ENCODE results near the gene OR6C76.
A peak's percentile ranks its signal among the peaks of the same experiment; 100 is the strongest.
"Not testable (repeated sequence)": the region's sequence is repeated elsewhere in the genome, so short reads cannot be mapped to it uniquely, and the experiment has no call there.

The OR6C76 gene

DNA sequence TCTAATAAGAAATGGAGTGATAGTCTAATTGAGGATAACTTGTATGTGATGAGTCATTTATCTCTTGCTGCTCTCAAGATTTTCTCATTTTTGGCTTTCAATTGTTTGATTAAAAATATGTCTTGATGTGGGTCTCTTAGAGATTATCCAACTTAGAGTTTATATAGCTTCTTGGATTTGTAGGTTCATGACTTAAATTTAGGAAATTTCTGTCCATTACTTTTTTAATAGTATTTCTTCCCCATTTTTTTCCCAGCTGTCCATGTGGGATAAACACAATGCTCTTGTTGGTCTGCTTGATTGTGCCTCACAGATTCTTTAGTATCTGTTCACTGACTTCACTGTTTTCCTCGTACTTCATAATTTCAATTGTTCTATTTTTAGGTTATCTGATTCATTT, 18.2 kb upstream of the OR6C76 start (continued):
- TF ChIP-seq ZNF23 (tag by site-specific recombination; IDR thresholded peaks at IDR 0.05; ENCODE audit: borderline replicate concordance), result no peak

DNA sequence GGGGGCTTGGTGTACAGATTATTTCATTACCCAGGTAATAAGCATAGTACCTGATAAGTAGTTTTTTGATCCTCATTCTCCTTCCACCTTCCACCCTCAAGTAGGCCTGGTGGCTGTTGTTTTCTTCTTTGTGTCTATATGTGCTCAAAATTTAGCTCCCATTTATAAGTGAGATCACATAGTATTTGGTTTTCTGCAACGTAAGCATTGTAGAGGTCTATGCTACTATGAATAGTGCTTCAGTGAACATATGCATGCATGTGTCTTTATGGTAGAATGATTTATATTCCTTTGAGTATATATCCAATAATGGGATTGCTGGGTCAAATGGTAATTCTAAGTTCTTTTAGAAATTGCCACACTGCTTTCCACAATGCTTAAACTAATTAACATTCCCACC, 16.9 kb upstream of the OR6C76 start:
- CTCF ChIA-PET, result interaction anchor here (0.7 kb wide), 1 partner anchor 202 kb away, joined by 3 read pairs; no protein-coding TSS in a partner anchor
- H3K36me3 ChIP-seq (ENCODE audit: control insufficient read depth in 2 of 2, insufficient read depth in 1 of 2, low read length in 2 of 2); H3K4me1 ChIP-seq (ENCODE audit: control insufficient read depth, insufficient read depth, low read length); H3K4me3 ChIP-seq (ENCODE audit: low read depth, low read length); H3K27ac ChIP-seq (ENCODE audit: extremely low read depth, low read depth, low read length); H3K9me3 ChIP-seq (ENCODE audit: control insufficient read depth, insufficient read depth, low read depth, low read length); POLR2A ChIA-PET: not testable (repeated sequence)

DNA sequence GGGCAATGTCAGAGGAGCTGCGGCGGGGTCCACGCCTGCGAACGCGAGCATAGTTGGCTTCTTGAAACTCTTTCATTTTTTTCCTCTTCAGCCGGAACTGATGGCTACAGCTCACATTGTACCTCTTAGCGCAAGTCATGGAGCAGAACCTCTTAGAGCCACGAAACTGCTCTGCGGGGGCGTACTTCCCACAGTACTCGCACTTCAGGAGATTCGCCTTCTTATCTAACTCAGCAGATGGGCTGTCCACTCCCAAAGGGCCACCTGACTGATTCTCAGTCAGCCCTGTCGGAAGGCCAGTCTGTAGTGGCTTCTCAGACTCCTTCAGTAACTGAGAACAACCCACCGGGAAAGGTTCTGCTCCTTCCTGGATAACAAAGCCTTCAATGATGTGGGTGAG, 13.9 kb upstream of the OR6C76 start:
- H3K36me3 ChIP-seq (ENCODE audit: control insufficient read depth in 2 of 2, insufficient read depth in 1 of 2, low read length in 2 of 2); POLR2A ChIA-PET; H3K27ac ChIP-seq (ENCODE audit: extremely low read depth, low read depth, low read length); H3K4me3 ChIP-seq (ENCODE audit: low read depth, low read length); CTCF ChIA-PET; H3K9me3 ChIP-seq (ENCODE audit: control insufficient read depth, insufficient read depth, low read depth, low read length); H3K4me1 ChIP-seq (ENCODE audit: control insufficient read depth, insufficient read depth, low read length): not testable (repeated sequence)

DNA sequence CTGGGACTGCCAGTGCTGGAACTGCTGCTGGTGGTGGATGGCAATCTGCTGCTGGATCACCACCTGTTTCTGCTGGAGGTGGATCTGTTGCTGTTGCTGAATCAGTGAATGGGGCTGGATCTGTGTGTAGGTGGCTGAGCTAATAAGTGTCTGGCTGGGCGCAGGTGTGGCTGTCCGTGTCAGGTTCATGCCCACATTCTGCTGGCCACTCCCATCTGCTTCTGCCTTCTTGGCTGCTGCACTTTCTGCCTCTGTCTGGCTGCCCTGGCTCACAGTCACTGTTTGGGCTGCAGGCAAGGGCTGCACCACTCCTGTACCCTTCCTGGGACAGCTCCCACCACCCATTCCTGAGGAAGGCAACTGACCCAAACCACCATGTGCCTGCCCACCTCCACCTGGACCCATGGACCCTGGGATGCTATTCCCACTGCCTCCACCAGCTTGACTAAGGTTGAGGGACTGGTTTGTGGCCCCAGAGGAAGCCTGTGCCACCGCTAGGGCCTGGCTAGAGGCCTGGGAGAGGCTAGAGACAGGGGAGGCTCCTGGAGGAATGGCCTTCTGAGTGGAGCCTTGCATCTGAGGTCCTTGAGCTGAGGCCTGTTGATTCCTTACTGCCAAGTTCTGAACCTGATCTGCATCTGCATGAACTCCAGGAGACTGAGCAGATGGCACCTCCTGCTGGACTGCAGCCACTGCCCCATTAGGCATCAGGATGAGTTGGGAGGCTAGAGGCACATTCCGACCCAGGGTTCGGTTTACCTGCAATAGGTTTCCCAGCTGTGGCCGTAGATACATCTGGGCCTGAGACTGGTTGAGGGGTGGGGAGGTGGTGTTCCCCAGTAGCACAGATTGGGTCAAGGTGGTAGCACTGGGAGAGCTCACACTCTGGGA, 12.3 kb upstream of the OR6C76 start:
- H3K9me3 ChIP-seq (ENCODE audit: control insufficient read depth, insufficient read depth, low read depth, low read length); H3K4me1 ChIP-seq (ENCODE audit: control insufficient read depth, insufficient read depth, low read length); H3K36me3 ChIP-seq (ENCODE audit: control insufficient read depth in 2 of 2, insufficient read depth in 1 of 2, low read length in 2 of 2); H3K27ac ChIP-seq (ENCODE audit: extremely low read depth, low read depth, low read length); H3K4me3 ChIP-seq (ENCODE audit: low read depth, low read length); POLR2A ChIA-PET; CTCF ChIA-PET: not testable (repeated sequence)
- 0 out of 2 replicates have a peak, but pooled peaks have one; percentile 9 for TF ChIP-seq SCRT2 (tag by site-specific recombination; IDR thresholded peaks at IDR 0.05)

DNA sequence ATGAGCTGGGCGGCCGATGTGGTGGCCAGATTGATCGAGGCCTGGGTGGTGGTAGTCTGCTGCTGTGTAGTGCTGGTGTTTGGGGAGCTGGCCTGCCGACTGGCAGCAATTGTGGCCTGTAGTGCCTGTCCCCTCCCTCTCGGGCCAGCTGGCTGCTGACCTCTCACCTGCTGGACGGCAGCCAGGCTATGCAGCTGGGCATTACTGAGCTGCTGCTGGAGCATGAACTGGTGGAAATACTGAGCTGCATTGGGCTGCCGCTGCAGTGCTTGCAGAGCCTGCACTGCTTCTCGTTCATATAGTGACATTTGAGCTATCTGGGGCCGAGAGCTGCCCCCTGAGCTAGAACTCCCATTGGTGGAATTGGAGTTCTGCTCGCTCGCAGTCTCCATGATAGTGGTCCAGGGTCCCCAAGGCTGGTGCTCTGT, 11.6 kb upstream of the OR6C76 start:
- H3K4me1 ChIP-seq (ENCODE audit: control insufficient read depth, insufficient read depth, low read length); CTCF ChIA-PET; H3K9me3 ChIP-seq (ENCODE audit: control insufficient read depth, insufficient read depth, low read depth, low read length); POLR2A ChIA-PET; H3K36me3 ChIP-seq (ENCODE audit: control insufficient read depth in 2 of 2, insufficient read depth in 1 of 2, low read length in 2 of 2); H3K27ac ChIP-seq (ENCODE audit: extremely low read depth, low read depth, low read length); H3K4me3 ChIP-seq (ENCODE audit: low read depth, low read length): not testable (repeated sequence)

DNA sequence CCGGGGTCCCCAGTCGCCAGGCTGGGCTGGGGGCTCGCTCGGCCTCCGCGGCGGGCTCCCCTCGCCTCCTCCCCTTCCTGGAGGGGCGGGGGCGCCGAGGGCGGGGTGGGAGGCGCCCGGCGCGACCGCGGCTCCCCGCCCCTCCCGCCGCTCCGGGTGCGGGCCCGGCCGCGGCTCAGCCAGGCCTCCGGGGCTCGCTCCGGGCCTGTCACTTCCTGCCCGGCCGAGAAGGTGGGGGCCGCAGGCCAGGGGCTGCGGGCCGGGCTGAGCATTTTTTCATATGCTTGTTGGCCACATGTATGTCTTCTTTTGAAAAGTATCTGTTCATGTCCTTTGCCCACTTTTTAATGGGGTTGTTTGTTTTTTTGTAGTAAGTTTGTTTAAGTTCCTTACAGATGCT, 11.2 kb upstream of the OR6C76 start:
- H3K27ac ChIP-seq (ENCODE audit: extremely low read depth, low read depth, low read length); H3K36me3 ChIP-seq (ENCODE audit: control insufficient read depth in 2 of 2, insufficient read depth in 1 of 2, low read length in 2 of 2); H3K9me3 ChIP-seq (ENCODE audit: control insufficient read depth, insufficient read depth, low read depth, low read length); H3K4me1 ChIP-seq (ENCODE audit: control insufficient read depth, insufficient read depth, low read length); H3K4me3 ChIP-seq (ENCODE audit: low read depth, low read length); POLR2A ChIA-PET; CTCF ChIA-PET: not testable (repeated sequence)

DNA sequence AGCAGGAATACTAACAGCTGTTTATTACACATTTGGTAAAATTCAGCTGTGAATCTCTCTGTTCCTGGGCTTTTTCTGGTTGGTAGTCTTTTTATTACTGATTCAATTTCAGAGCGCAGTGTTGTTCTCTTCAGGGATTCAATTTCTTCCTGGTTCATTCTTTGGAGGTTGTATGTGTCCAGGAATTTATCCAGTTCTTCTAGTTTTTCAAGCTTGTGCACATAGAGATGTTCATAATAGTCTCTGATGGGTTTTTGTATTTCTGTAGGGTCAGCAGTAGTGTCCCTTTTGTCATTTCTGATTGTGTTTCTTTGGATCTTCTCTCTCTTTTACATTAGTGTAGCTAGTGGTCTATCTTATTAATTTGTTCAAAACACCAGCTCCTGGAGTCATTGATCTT, 9.1 kb upstream of the OR6C76 start:
- H3K4me3 ChIP-seq (ENCODE audit: low read depth, low read length), result no peak overlapping the region
- ChIA-PET CTCF (interaction anchor here (1.0 kb wide), 1 partner anchor 229 kb away, joined by 3 read pairs; no protein-coding TSS in a partner anchor), POLR2A (no interaction called here)
- no peaks in the 10 kb centered on the region for H3K4me1 ChIP-seq (ENCODE audit: control insufficient read depth, insufficient read depth, low read length)
- no peaks in the 10 kb centered on the region for H3K36me3 ChIP-seq (ENCODE audit: control insufficient read depth in 2 of 2, insufficient read depth in 1 of 2, low read length in 2 of 2)
- H3K9me3 ChIP-seq (ENCODE audit: control insufficient read depth, insufficient read depth, low read depth, low read length), result no peaks in the 10 kb centered on the region
- no peak overlapping the region for H3K27ac ChIP-seq (ENCODE audit: extremely low read depth, low read depth, low read length)
- TF ChIP-seq, protein P1, sequence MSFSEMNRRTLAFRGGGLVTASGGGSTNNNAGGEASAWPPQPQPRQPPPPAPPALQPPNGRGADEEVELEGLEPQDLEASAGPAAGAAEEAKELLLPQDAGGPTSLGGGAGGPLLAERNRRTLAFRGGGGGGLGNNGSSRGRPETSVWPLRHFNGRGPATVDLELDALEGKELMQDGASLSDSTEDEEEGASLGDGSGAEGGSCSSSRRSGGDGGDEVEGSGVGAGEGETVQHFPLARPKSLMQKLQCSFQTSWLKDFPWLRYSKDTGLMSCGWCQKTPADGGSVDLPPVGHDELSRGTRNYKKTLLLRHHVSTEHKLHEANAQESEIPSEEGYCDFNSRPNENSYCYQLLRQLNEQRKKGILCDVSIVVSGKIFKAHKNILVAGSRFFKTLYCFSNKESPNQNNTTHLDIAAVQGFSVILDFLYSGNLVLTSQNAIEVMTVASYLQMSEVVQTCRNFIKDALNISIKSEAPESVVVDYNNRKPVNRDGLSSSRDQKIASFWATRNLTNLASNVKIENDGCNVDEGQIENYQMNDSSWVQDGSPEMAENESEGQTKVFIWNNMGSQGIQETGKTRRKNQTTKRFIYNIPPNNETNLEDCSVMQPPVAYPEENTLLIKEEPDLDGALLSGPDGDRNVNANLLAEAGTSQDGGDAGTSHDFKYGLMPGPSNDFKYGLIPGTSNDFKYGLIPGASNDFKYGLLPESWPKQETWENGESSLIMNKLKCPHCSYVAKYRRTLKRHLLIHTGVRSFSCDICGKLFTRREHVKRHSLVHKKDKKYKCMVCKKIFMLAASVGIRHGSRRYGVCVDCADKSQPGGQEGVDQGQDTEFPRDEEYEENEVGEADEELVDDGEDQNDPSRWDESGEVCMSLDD (tag by site-specific recombination; IDR thresholded peaks at IDR 0.05), result no peak
- TF ChIP-seq, protein P2, sequence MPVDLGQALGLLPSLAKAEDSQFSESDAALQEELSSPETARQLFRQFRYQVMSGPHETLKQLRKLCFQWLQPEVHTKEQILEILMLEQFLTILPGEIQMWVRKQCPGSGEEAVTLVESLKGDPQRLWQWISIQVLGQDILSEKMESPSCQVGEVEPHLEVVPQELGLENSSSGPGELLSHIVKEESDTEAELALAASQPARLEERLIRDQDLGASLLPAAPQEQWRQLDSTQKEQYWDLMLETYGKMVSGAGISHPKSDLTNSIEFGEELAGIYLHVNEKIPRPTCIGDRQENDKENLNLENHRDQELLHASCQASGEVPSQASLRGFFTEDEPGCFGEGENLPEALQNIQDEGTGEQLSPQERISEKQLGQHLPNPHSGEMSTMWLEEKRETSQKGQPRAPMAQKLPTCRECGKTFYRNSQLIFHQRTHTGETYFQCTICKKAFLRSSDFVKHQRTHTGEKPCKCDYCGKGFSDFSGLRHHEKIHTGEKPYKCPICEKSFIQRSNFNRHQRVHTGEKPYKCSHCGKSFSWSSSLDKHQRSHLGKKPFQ (tag by site-specific recombination; IDR thresholded peaks at IDR 0.05), result no peak
- TF ChIP-seq ZNF600 (tag by site-specific recombination; IDR thresholded peaks at IDR 0.05), result no peak
- TF ChIP-seq, protein P3, sequence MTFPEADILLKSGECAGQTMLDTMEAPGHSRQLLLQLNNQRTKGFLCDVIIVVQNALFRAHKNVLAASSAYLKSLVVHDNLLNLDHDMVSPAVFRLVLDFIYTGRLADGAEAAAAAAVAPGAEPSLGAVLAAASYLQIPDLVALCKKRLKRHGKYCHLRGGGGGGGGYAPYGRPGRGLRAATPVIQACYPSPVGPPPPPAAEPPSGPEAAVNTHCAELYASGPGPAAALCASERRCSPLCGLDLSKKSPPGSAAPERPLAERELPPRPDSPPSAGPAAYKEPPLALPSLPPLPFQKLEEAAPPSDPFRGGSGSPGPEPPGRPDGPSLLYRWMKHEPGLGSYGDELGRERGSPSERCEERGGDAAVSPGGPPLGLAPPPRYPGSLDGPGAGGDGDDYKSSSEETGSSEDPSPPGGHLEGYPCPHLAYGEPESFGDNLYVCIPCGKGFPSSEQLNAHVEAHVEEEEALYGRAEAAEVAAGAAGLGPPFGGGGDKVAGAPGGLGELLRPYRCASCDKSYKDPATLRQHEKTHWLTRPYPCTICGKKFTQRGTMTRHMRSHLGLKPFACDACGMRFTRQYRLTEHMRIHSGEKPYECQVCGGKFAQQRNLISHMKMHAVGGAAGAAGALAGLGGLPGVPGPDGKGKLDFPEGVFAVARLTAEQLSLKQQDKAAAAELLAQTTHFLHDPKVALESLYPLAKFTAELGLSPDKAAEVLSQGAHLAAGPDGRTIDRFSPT (tag by site-specific recombination; IDR thresholded peaks at IDR 0.05), result no peak
- TF ChIP-seq SALL2 (tag by site-specific recombination; IDR thresholded peaks at IDR 0.05; ENCODE audit: borderline replicate concordance), result no peak
- TF ChIP-seq ZFP37 (tag by site-specific recombination; IDR thresholded peaks at IDR 0.05), result no peak
- TF ChIP-seq, protein P4, sequence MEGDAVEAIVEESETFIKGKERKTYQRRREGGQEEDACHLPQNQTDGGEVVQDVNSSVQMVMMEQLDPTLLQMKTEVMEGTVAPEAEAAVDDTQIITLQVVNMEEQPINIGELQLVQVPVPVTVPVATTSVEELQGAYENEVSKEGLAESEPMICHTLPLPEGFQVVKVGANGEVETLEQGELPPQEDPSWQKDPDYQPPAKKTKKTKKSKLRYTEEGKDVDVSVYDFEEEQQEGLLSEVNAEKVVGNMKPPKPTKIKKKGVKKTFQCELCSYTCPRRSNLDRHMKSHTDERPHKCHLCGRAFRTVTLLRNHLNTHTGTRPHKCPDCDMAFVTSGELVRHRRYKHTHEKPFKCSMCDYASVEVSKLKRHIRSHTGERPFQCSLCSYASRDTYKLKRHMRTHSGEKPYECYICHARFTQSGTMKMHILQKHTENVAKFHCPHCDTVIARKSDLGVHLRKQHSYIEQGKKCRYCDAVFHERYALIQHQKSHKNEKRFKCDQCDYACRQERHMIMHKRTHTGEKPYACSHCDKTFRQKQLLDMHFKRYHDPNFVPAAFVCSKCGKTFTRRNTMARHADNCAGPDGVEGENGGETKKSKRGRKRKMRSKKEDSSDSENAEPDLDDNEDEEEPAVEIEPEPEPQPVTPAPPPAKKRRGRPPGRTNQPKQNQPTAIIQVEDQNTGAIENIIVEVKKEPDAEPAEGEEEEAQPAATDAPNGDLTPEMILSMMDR (tag by site-specific recombination; IDR thresholded peaks at IDR 0.05), result no peak
